Measurements from ENCODE around the gene CTDSPL.
A peak's percentile ranks its signal among the peaks of the same experiment; 100 is the strongest.
"Not testable (repeated sequence)": the region's sequence is repeated elsewhere in the genome, so short reads cannot be mapped to it uniquely, and the experiment has no call there.

Gene CTDSPL

DNA sequence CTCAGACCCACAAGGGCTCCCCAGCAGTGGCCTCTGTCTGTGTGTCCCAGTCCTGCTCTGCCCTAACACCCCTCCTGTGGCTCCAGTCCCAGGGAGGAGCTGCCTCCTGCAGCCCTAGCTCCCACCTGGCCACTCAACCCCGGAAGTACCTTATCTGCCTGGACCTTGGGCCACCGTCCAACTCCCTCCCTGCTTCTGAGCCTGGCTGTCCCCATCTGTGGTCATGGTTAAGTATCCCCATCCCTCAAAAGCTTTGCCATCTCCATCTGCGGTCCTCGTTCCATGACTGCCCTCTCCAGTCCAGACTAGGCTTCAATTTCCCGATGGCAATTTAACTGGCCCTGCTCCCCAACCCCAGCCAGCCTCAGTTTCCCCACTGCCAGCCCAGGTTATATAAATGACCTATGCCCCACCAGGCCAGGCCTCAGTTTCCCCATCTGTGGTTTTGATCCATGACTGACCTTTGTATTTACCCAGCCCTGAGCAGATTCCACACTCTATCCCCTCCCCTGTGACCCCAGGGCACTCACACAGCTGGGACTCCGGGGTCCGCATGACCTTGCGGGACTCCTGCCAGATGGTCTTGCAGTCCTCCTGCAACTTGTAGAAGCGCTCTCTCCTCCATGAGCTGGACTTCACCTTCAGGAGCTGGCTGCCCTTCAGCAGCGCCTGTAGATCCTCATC lies 158.1 kb downstream of the CTDSPL start:
- no peak for DNase-seq (ENCODE audit: low spot score)

DNA sequence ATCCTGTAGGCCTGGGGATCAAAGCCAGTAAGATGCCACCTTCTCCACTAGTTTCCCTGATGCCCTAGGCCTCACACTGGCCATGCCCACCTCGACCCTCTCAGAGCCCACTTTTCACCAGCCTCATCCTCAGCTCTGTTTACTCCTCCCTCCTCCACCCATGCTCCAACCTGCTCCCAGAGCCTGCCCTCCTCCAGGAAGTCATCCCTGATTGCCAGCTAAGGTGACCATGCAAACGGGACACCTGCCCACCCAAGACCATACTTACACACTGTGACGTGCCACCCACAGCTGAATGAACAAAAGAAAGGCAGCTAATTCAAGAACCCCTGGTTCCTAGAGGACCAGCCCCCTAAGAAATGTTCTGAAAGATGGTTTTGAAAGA lies 158.7 kb downstream of the CTDSPL start:
- no peak for DNase-seq (ENCODE audit: low spot score)

- DNase-seq (ENCODE audit: low spot score), result no peak
These were observed 159.5 kb downstream of the CTDSPL start for GRCh38 chr3:38021196-38021595.

- no peak for DNase-seq (ENCODE audit: low spot score)
These were observed 160.6 kb downstream of the CTDSPL start for GRCh38 chr3:38022301-38022700.

GRCh38 chr3:38022896-38023709 lies 161.4 kb downstream of the CTDSPL start:
- peak; percentile 44 for DNase-seq (ENCODE audit: low spot score)

- no peak for DNase-seq (ENCODE audit: low spot score)
These were observed 165.2 kb downstream of the CTDSPL start for GRCh38 chr3:38026856-38027255.

DNA sequence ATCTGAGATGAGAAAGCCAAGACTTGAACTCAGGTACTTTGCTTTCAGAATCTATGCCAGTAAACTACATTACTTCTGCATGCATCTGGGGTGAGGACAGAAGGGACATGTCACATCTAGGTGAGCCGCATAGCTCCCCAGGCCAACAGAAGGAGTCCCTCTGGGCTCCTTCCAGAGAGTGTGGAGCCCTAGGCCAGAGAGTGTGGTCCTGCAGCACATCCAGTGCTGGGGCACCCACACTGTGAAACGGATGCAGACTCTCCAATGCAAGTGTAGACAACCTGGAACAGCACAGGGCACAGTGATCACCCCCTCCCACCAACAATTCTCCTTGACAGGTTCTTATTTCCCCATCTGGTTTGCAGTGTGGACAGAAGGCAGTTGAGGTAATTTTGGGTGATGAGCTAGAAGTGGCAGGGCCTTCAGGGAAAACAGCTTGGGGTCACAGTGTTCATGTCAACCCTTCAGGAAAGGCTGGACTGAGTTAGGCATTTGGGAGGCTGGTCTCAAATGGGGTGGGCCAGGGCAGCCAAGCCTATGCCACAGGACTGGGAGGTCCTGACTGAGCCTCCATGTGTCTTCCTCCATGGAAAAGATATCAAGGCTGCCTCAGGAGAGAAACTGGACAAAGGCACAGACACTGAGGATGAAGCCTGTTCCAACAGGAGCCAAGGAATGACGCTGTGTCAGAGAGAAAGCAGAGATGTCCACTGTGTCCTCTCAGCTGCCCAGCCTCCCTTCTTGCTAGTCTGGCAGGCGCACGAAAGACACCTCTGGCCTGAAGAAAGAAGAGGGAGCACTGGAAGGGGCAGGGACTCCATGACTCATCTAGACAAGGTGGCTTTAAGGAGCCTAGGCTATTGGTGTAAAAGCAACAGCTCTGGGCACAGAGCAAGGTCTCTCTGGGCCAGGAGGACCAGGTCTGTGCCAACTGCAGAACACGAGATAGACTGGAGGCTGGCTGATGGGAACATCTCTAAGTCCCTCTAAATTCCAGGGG lies 166.1 kb downstream of the CTDSPL start:
- DNase-seq (ENCODE audit: low spot score), result no peak

GRCh38 chr3:38028621-38029361 lies 167.1 kb downstream of the CTDSPL start:
- no peak for DNase-seq (ENCODE audit: low spot score)

GRCh38 chr3:38029400-38030125 lies 167.9 kb downstream of the CTDSPL start, which contains the start of gene PLCD1:
PLCD1 (minus strand) TSS chr3:38029642; CDS start chr3:38029539, 103 bp downstream.
- DNase-seq (ENCODE audit: low spot score), result peak; percentile 62

- no peak for DNase-seq (ENCODE audit: low spot score)
These were observed 168.7 kb downstream of the CTDSPL start for GRCh38 chr3:38030126-38031021.

GRCh38 chr3:38031022-38031994 lies 169.6 kb downstream of the CTDSPL start:
- DNase-seq (ENCODE audit: low spot score), result peak; percentile 84

DNA sequence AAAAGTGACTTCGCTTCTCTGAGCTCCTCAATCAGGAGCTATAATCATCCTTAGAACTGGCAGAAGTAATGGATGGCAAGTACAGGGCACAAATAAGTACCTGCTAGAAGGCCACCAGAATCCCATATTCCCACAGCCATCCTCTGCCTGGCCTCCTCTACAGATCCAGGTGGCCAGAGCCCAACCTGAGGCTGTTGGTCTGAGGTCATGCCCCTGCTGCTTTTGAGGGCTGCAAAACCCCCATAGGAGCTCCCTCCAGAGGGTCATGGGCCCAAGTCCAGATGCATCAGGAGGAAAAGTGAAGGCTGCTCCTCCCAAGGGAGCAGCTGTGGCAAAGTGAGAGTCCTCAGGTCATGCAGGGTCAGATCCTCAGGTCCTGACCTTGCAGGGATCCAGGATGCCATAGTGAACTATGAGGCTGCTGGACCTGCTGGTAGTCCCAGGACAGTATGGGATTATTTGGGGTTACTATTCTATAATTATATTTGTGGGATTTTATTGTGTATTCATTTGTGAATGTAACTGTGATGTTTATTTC lies 170.7 kb downstream of the CTDSPL start:
- DNase-seq (ENCODE audit: low spot score), result no peak

DNA sequence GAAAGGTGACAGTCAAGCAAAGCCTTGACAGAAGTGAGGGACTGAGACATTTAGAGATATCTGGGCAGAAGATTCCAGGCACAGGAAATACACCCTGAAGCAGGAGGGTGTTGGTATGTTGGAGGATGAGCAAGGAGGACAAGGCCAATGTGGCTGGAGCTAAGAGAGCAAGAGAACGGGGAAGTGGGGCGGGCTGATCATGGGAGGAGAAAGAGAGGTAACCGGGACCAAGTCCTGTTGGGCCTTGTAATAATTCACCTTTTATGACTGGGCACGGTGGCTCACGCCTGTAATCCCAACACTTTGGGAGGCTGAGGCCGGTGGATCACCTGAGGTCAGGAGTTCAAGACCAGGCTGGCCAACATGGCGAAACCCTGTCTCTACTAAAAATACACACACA lies 171.9 kb downstream of the CTDSPL start:
- DNase-seq (ENCODE audit: low spot score), result not testable (repeated sequence)
